ENCODE results near the gene CALB2.
"Not testable (repeated sequence)": the region's sequence is repeated elsewhere in the genome, so short reads cannot be mapped to it uniquely, and the experiment has no call there.

CALB2 gene

GRCh38 chr16:71345031-71345430 lies 13.5 kb upstream of the CALB2 start:
- Mint-ChIP-seq H3K36me3 (ENCODE audit: low read depth) (no peaks in the 10 kb centered on the region), H3K4me1 (no peaks in the 10 kb centered on the region), H3K4me3 (no peak overlapping the region), H3K9me3 (no peaks in the 10 kb centered on the region), H3K27ac (no peak overlapping the region), H3K27me3 (peaks cover 4% of the 10 kb centered on the region)
- ATAC-seq (no peak), DNase-seq (no peak)

- Mint-ChIP-seq H3K4me3 (no peak overlapping the region), H3K9me3 (no peaks in the 10 kb centered on the region), H3K36me3 (ENCODE audit: low read depth) (no peaks in the 10 kb centered on the region), H3K27me3 (no peaks in the 10 kb centered on the region), H3K4me1 (no peaks in the 10 kb centered on the region), H3K27ac (no peak overlapping the region)
- ATAC-seq = no peak
- no peak for DNase-seq
Measured at GRCh38 chr16:71347146-71347545, 11.4 kb upstream of the CALB2 start.

GRCh38 chr16:71348262-71349085 lies 10.0 kb upstream of the CALB2 start:
- H3K27me3 Mint-ChIP-seq = peaks cover 2% of the 10 kb centered on the region
- no peaks in the 10 kb centered on the region for H3K9me3 Mint-ChIP-seq
- no peaks in the 10 kb centered on the region for H3K4me1 Mint-ChIP-seq
- no peak overlapping the region for H3K4me3 Mint-ChIP-seq
- H3K36me3 Mint-ChIP-seq (ENCODE audit: low read depth) = no peaks in the 10 kb centered on the region
- ATAC-seq (peak; percentile 15), DNase-seq (no peak)
- H3K27ac Mint-ChIP-seq = no peak overlapping the region

- H3K27me3 Mint-ChIP-seq = peaks cover 2% of the 10 kb centered on the region
- ATAC-seq (no peak), DNase-seq (no peak)
- no peak overlapping the region for H3K27ac Mint-ChIP-seq
- H3K9me3 Mint-ChIP-seq = no peaks in the 10 kb centered on the region
- H3K4me1 Mint-ChIP-seq = no peaks in the 10 kb centered on the region
- no peak overlapping the region for H3K4me3 Mint-ChIP-seq
- no peaks in the 10 kb centered on the region for H3K36me3 Mint-ChIP-seq (ENCODE audit: low read depth)
Measured at GRCh38 chr16:71350821-71351557, 7.5 kb upstream of the CALB2 start.

- no peaks in the 10 kb centered on the region for H3K36me3 Mint-ChIP-seq (ENCODE audit: low read depth)
- H3K9me3 Mint-ChIP-seq = no peaks in the 10 kb centered on the region
- no peak for ATAC-seq
- H3K4me3 Mint-ChIP-seq = no peak overlapping the region
- H3K27ac Mint-ChIP-seq = no peak overlapping the region
- H3K4me1 Mint-ChIP-seq = no peaks in the 10 kb centered on the region
- no peak for DNase-seq
- H3K27me3 Mint-ChIP-seq = peaks cover 2% of the 10 kb centered on the region
Measured at GRCh38 chr16:71351558-71351901, 7.0 kb upstream of the CALB2 start.

- Mint-ChIP-seq H3K4me3 (no peak overlapping the region), H3K9me3 (no peaks in the 10 kb centered on the region), H3K36me3 (ENCODE audit: low read depth) (no peaks in the 10 kb centered on the region), H3K27ac (no peak overlapping the region), H3K27me3 (peaks cover 6% of the 10 kb centered on the region), H3K4me1 (no peaks in the 10 kb centered on the region)
- no peak for DNase-seq
- no peak for ATAC-seq
Measured at GRCh38 chr16:71352466-71352865, 6.1 kb upstream of the CALB2 start.

GRCh38 chr16:71352963-71353460 lies 5.5 kb upstream of the CALB2 start:
- DNase-seq = no peak
- H3K4me1 Mint-ChIP-seq = no peaks in the 10 kb centered on the region
- no peaks in the 10 kb centered on the region for H3K9me3 Mint-ChIP-seq
- peaks cover 7% of the 10 kb centered on the region for H3K27me3 Mint-ChIP-seq
- H3K4me3 Mint-ChIP-seq = no peak overlapping the region
- ATAC-seq = no peak
- no peak overlapping the region for H3K27ac Mint-ChIP-seq
- H3K36me3 Mint-ChIP-seq (ENCODE audit: low read depth) = no peaks in the 10 kb centered on the region

- Mint-ChIP-seq H3K9me3 (no peaks in the 10 kb centered on the region), H3K36me3 (ENCODE audit: low read depth) (no peaks in the 10 kb centered on the region), H3K4me3 (no peak overlapping the region), H3K4me1 (peaks cover 3% of the 10 kb centered on the region), H3K27ac (no peak overlapping the region), H3K27me3 (peaks cover 11% of the 10 kb centered on the region)
- ATAC-seq (no peak), DNase-seq (no peak)
Measured at GRCh38 chr16:71353736-71354135, 4.8 kb upstream of the CALB2 start.

GRCh38 chr16:71354156-71354555 lies 4.4 kb upstream of the CALB2 start:
- Mint-ChIP-seq H3K27ac (no peak overlapping the region), H3K4me1 (peaks cover 3% of the 10 kb centered on the region), H3K36me3 (ENCODE audit: low read depth) (no peaks in the 10 kb centered on the region), H3K9me3 (no peaks in the 10 kb centered on the region), H3K27me3 (peaks cover 11% of the 10 kb centered on the region), H3K4me3 (no peak overlapping the region)
- no peak for DNase-seq
- no peak for ATAC-seq

- Mint-ChIP-seq H3K4me3 (no peak overlapping the region), H3K9me3 (no peaks in the 10 kb centered on the region), H3K36me3 (ENCODE audit: low read depth) (no peaks in the 10 kb centered on the region), H3K4me1 (peaks cover 3% of the 10 kb centered on the region), H3K27me3 (peaks cover 23% of the 10 kb centered on the region), H3K27ac (no peak overlapping the region)
- no peak for DNase-seq
- no peak for ATAC-seq
Measured at GRCh38 chr16:71356051-71356740, 2.3 kb upstream of the CALB2 start.

GRCh38 chr16:71356936-71357335 lies 1.6 kb upstream of the CALB2 start:
- H3K27ac Mint-ChIP-seq; ATAC-seq; H3K9me3 Mint-ChIP-seq; H3K4me1 Mint-ChIP-seq; H3K36me3 Mint-ChIP-seq (ENCODE audit: low read depth); H3K4me3 Mint-ChIP-seq; DNase-seq: not testable (repeated sequence)
- peaks cover 25% of the 10 kb centered on the region for H3K27me3 Mint-ChIP-seq

GRCh38 chr16:71357681-71358080 lies 842 bp upstream of the CALB2 start:
- ATAC-seq (no peak), DNase-seq (no peak)
- Mint-ChIP-seq H3K27ac (no peak overlapping the region), H3K4me1 (peaks cover 3% of the 10 kb centered on the region), H3K27me3 (peaks cover 23% of the 10 kb centered on the region), H3K4me3 (no peak overlapping the region), H3K36me3 (ENCODE audit: low read depth) (no peaks in the 10 kb centered on the region), H3K9me3 (no peaks in the 10 kb centered on the region)

GRCh38 chr16:71359431-71359830 lies 908 bp downstream of the CALB2 start:
- Mint-ChIP-seq H3K4me3 (no peak overlapping the region), H3K36me3 (ENCODE audit: low read depth) (no peaks in the 10 kb centered on the region), H3K9me3 (no peaks in the 10 kb centered on the region), H3K4me1 (peaks cover 3% of the 10 kb centered on the region), H3K27ac (no peak overlapping the region), H3K27me3 (peaks cover 23% of the 10 kb centered on the region)
- ATAC-seq (no peak), DNase-seq (no peak)

GRCh38 chr16:71360378-71360777 lies 1.9 kb downstream of the CALB2 start:
- H3K27me3 Mint-ChIP-seq = peaks cover 23% of the 10 kb centered on the region
- no peak overlapping the region for H3K4me3 Mint-ChIP-seq
- H3K36me3 Mint-ChIP-seq (ENCODE audit: low read depth) = no peaks in the 10 kb centered on the region
- no peaks in the 10 kb centered on the region for H3K9me3 Mint-ChIP-seq
- H3K4me1 Mint-ChIP-seq = peaks cover 3% of the 10 kb centered on the region
- ATAC-seq = no peak
- no peak overlapping the region for H3K27ac Mint-ChIP-seq
- no peak for DNase-seq
